GM18502 (cell line): ENCODE measurements around the gene RABGAP1.

Experiments used
- ATAC-seq: cut with Tn5 transposase; IDR thresholded peaks from one replicate; pipeline ENCODE4 v1.9.1; 2021; ENCODE audit warnings: mild to moderate bottlenecking; ENCODE audit not compliant: unreplicated experiment, poor library complexity

The RABGAP1 gene

GRCh38 chr9:123073441-123073840 is 132.6 kb downstream of the RABGAP1 start:
- ATAC-seq = no peak

GRCh38 chr9:123073991-123074422 is 133.2 kb downstream of the RABGAP1 start:
- no peak for ATAC-seq

GRCh38 chr9:123074628-123075027 is 133.8 kb downstream of the RABGAP1 start:
- no peak for ATAC-seq

GRCh38 chr9:123080444-123080843 is 139.6 kb downstream of the RABGAP1 start:
- no peak for ATAC-seq

GRCh38 chr9:123081824-123082223 is 141.0 kb downstream of the RABGAP1 start:
- no peak for ATAC-seq

GRCh38 chr9:123083680-123084079 is 142.9 kb downstream of the RABGAP1 start:
- ATAC-seq = no peak

- ATAC-seq = no peak
Observed at GRCh38 chr9:123084256-123084655, 143.4 kb downstream of the RABGAP1 start.

GRCh38 chr9:123085916-123086315 is 145.1 kb downstream of the RABGAP1 start:
- ATAC-seq = no peak

GRCh38 chr9:123087359-123087888 is 146.6 kb downstream of the RABGAP1 start:
- no peak for ATAC-seq

- no peak for ATAC-seq
Observed at GRCh38 chr9:123089040-123089439, 148.2 kb downstream of the RABGAP1 start.

- no peak for ATAC-seq
Observed at GRCh38 chr9:123089790-123090189, 149.0 kb downstream of the RABGAP1 start.

GRCh38 chr9:123090198-123090896 is 149.5 kb downstream of the RABGAP1 start:
- no peak for ATAC-seq

- no peak for ATAC-seq
Observed at GRCh38 chr9:123090956-123091355, 150.1 kb downstream of the RABGAP1 start.

- no peak for ATAC-seq
Observed at GRCh38 chr9:123091459-123091858, 150.6 kb downstream of the RABGAP1 start.

GRCh38 chr9:123093141-123093540 is 152.3 kb downstream of the RABGAP1 start:
- ATAC-seq = no peak

GRCh38 chr9:123096987-123097386 is 156.2 kb downstream of the RABGAP1 start:
- ATAC-seq = no peak

- ATAC-seq = no peak
Observed at GRCh38 chr9:123097430-123098095, 156.7 kb downstream of the RABGAP1 start.

- no peak for ATAC-seq
Observed at GRCh38 chr9:123098096-123098459, 157.3 kb downstream of the RABGAP1 start.

- ATAC-seq = no peak
Observed at GRCh38 chr9:123099042-123099441, 158.2 kb downstream of the RABGAP1 start.

GRCh38 chr9:123099548-123099947 is 158.7 kb downstream of the RABGAP1 start:
- no peak for ATAC-seq

GRCh38 chr9:123102375-123103113 is 161.7 kb downstream of the RABGAP1 start:
- no peak for ATAC-seq
